A549 (cell line): ENCODE measurements around the gene ASNSD1. TPM values are rescaled to one million over a fixed set of nuclear protein-coding genes. Genes with fewer than 3 reads are reported as not detected.

Experiments
- ATAC-seq, 2 experiments: fragments of 200-7000 bp in 1 of 2; fragments of >200 bp in 1 of 2; cut with Nextera tagmentation in 1 of 2; cut with Tn5 transposase in 1 of 2; 3 replicates each; pipeline versions ENCODE4 v1.8.0 to v1.9.1; 2018 to 2020; ENCODE audit warnings: mild to moderate bottlenecking in 1 of 2, moderate library complexity in 1 of 2
- CTCF ChIA-PET: fragments of 300-600 bp; sonication (Branson Sonifier 250); formaldehyde crosslinking; extraction: SDS; loops from one replicate; lab custom pipeline; 2021; ENCODE audit warnings: antibody characterized with exemption, inconsistent platforms; lab: Yijun Ruan, JAX
- POLR2A ChIA-PET: fragments of 350-600 bp; formaldehyde crosslinking; extraction: SDS; loops from one replicate; lab custom pipeline; 2021; ENCODE audit warnings: antibody characterized with exemption, inconsistent platforms; lab: Yijun Ruan, JAX
- DNase-seq, 2 experiments: peaks; one replicate each; pipeline versions ENCODE4 v3.0.0 to v3.0.0-alpha.2; 2011 to 2016; ENCODE audit warnings: low read depth in 1 of 2, low spot score in 1 of 2
- FAIRE-seq: peaks from 2 replicates; lab custom pipeline; 2011; peaks lifted over from hg19 to GRCh38; lab: Jason Lieb, UNC
- H3K27ac ChIP-seq, 2 experiments: fragments of >200 bp; sonication (Bioruptor Twin); formaldehyde crosslinking; 3 replicates each; pipeline ENCODE4 v1.5.1; 2016 to 2017
- H3K4me1 ChIP-seq: fragments of >200 bp; sonication (Bioruptor Twin); formaldehyde crosslinking; 3 replicates; pipeline ENCODE4 v1.6.1; 2016
- H3K4me2 ChIP-seq: fragments of >200 bp; sonication (Bioruptor Twin); formaldehyde crosslinking; 3 replicates; pipeline ENCODE4 v1.6.1; 2016
- H3K4me3 ChIP-seq: fragments of >200 bp; sonication (Bioruptor Twin); formaldehyde crosslinking; 3 replicates; pipeline ENCODE4 v1.5.1; 2016
- H3K9me3 ChIP-seq: fragments of >200 bp; sonication (Bioruptor Twin); formaldehyde crosslinking; 3 replicates; pipeline ENCODE4 v1.6.1; 2016
- BHLHE40 ChIP-seq: IDR thresholded peaks from 2 replicates; pipeline ENCODE4 v1.6.1; 2012; ENCODE audit warnings: low read depth, low read length, inconsistent platforms
- CHD2 ChIP-seq: fragments of 150-350 bp; IDR thresholded peaks from 2 replicates; pipeline ENCODE4 v1.6.1; 2014; ENCODE audit warnings: low read length; ENCODE audit not compliant: partially characterized antibody
- CHD4 ChIP-seq: fragments of 200-600 bp; sonication (generic); IDR thresholded peaks from 2 replicates; pipeline ENCODE4 v1.6.1; 2016; ENCODE audit warnings: antibody characterized with exemption, mild to moderate bottlenecking, borderline replicate concordance
- EHMT2 ChIP-seq: fragments of 200-600 bp; sonication (generic); IDR thresholded peaks from 2 replicates; pipeline ENCODE4 v1.6.1; 2016; ENCODE audit warnings: antibody characterized with exemption, low read depth, mild to moderate bottlenecking, moderate library complexity
- GATA3 ChIP-seq: IDR thresholded peaks from 2 replicates; pipeline ENCODE4 v1.6.1; 2012; ENCODE audit warnings: borderline replicate concordance
- HEYL ChIP-seq: fragments of 250-450 bp; sonication (Bioruptor Pico); IDR thresholded peaks from 2 replicates; pipeline ENCODE4 v1.8.0; 2021; ENCODE audit warnings: mild to moderate bottlenecking, moderate library complexity
- JUNB ChIP-seq: fragments of >200 bp; sonication (Bioruptor Twin); formaldehyde crosslinking; IDR thresholded peaks from 2 replicates; pipeline ENCODE4 v1.6.1; 2016
- KDM5A ChIP-seq: fragments of 200-600 bp; sonication (generic); IDR thresholded peaks from 2 replicates; pipeline ENCODE4 v1.6.1; 2016; ENCODE audit warnings: antibody characterized with exemption, mild to moderate bottlenecking
- MAX ChIP-seq: IDR thresholded peaks from 2 replicates; pipeline ENCODE4 v1.6.1; 2012
- MAZ ChIP-seq: fragments of 150-350 bp; IDR thresholded peaks from 2 replicates; pipeline ENCODE4 v1.6.1; 2014; ENCODE audit warnings: antibody characterized with exemption, low read depth, low read length, borderline replicate concordance
- NR3C1 ChIP-seq: fragments of >200 bp; sonication (Bioruptor Twin); formaldehyde crosslinking; IDR thresholded peaks from 3 replicates; pipeline ENCODE4 v1.6.1; 2017
- PBX3 ChIP-seq: IDR thresholded peaks from 2 replicates; pipeline ENCODE4 v1.6.1; 2012
- RAD21 ChIP-seq, 2 experiments: fragments of >200 bp in 1 of 2; sonication (Bioruptor Twin) in 1 of 2; formaldehyde crosslinking in 1 of 2; IDR thresholded peaks in 1 of 2; conservative IDR thresholded peaks in 1 of 2; 2 replicates in 1 of 2; 3 replicates in 1 of 2; pipeline ENCODE4 v1.6.1; 2012 to 2018; ENCODE audit warnings: inconsistent platforms in 1 of 2
- RCOR1 ChIP-seq: fragments of 150-350 bp; IDR thresholded peaks from 2 replicates; pipeline ENCODE4 v1.6.1; 2014; ENCODE audit warnings: antibody characterized with exemption, low read length, low read depth
- RNF2 ChIP-seq: fragments of 200-600 bp; sonication (generic); IDR thresholded peaks from 2 replicates; pipeline ENCODE4 v1.6.1; 2016; ENCODE audit warnings: low read depth, mild to moderate bottlenecking, antibody characterized with exemption, moderate library complexity, borderline replicate concordance
- SMC3 ChIP-seq: fragments of >200 bp; sonication (Bioruptor Twin); formaldehyde crosslinking; IDR thresholded peaks from 3 replicates; pipeline ENCODE4 v1.6.1; 2018; ENCODE audit warnings: inconsistent platforms
- SREBF2 ChIP-seq: fragments of 450-650 bp; IDR thresholded peaks from 2 replicates; pipeline ENCODE4 v1.6.1; 2014; ENCODE audit warnings: mild to moderate bottlenecking, moderate library complexity
- TP53 ChIP-seq: fragments of 250-450 bp; sonication (Bioruptor Pico); IDR thresholded peaks from 2 replicates; pipeline ENCODE4 v1.5.0; 2021; ENCODE audit warnings: mild to moderate bottlenecking, moderate library complexity
- ZC3H11A ChIP-seq: fragments of 450-650 bp; IDR thresholded peaks from 2 replicates; pipeline ENCODE4 v1.6.1; 2014; ENCODE audit warnings: antibody characterized with exemption, mild to moderate bottlenecking
- ZNF302 ChIP-seq: fragments of 250-450 bp; sonication (Bioruptor Pico); IDR thresholded peaks from 2 replicates; pipeline ENCODE4 v1.9.0; 2021; ENCODE audit warnings: inconsistent platforms, mild to moderate bottlenecking, moderate library complexity
- WGBS: methylation state at CpG from one replicate; pipeline ENCODE4 v1.1.6; 2017; ENCODE audit errors: missing lambda C conversion rate; 5-methylcytosine and 5-hydroxymethylcytosine counted together
- polyA plus RNA-seq, 4 experiments: library from polyadenylated mRNA; depleted of rRNA in 3 of 4; stranded (reverse); fragments of >200 nt; fragmentation: RNase III in 1 of 4; extraction: RNeasy Plus Mini Kit Qiagen cat#74134 plus additional on column Dnase treatment in 1 of 4; gene quantifications; 2 replicates in 3 of 4; 3 replicates in 1 of 4; pipeline ENCODE4 v1.2.3, GENCODE V29; 2011 to 2017
- TF ChIP-seq, protein P1 (sequence below): fragments of 250-450 bp; sonication (Bioruptor Pico); IDR thresholded peaks from 2 replicates; pipeline ENCODE4 v1.5.0; 2021; ENCODE audit warnings: mild to moderate bottlenecking, moderate library complexity, borderline replicate concordance
- TF ChIP-seq, protein P2 (sequence below): IDR thresholded peaks from 2 replicates; pipeline ENCODE4 v1.6.1; 2012; ENCODE audit warnings: low read depth, borderline replicate concordance

Gene ASNSD1
- polyA plus RNA-seq, 2 of the 4 experiments (the other 2 are of a cell fraction) = 45.9 to 69.0 TPM

DNA sequence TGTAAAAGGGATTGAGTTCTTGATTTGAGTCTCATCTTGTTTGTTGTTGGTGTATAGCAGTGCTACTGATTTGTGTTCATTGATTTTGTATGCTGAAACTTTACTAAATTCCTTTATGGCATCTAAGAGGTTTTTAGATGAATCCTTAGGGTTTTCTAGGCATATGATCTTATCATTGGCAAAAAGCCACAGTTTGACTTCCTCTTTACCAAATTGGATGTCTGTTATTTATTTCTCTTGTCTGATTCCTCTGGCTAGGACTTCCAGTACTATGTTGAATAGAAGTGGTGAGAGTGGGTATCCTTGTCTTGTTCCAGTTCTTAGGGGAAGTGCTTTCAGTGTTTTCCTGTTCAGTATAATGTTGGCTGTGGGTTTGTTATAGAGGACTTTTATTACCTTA lies 18.0 kb downstream of the ASNSD1 start:
- no peak for ATAC-seq
- peaks cover 7% of the 10 kb centered on the region for H3K4me1 ChIP-seq
- TF ChIP-seq MAX (no peak), RNF2 (no peak), RAD21 (conservative IDR thresholded peaks at IDR 0.05 in 1 of 2, IDR thresholded peaks at IDR 0.05 in 1 of 2) (no peak), EHMT2 (no peak), NR3C1 (no peak), JUNB (no peak), SREBF2 (no peak), CHD4 (no peak), BHLHE40 (no peak), KDM5A (no peak)
- H3K9me3 ChIP-seq = peaks cover 10% of the 10 kb centered on the region
- CTCF ChIA-PET = no interaction called here
- POLR2A ChIA-PET = no interaction called here
- DNase-seq = no peak
- no peak for FAIRE-seq
- no peak overlapping the region for H3K27ac ChIP-seq
- H3K4me2 ChIP-seq = no peak overlapping the region
- H3K4me3 ChIP-seq = no peak overlapping the region

- DNase-seq = no peak
- Histone ChIP-seq H3K4me3 (no peak overlapping the region), H3K4me1 (no peaks in the 10 kb centered on the region), H3K9me3 (peaks cover 10% of the 10 kb centered on the region), H3K27ac (no peak overlapping the region), H3K4me2 (no peak overlapping the region)
- ChIA-PET POLR2A (no interaction called here), CTCF (interaction anchor here (0.7 to 2.7 kb wide), 3 partner anchors 15 to 19 kb away, joined by 3 to 13 read pairs (median 3); partner anchors contain the start of gene ASNSD1)
- FAIRE-seq = no peak
- WGBS = 63% methylated on average over 1 of the region's 1 CpG
- no peak for ATAC-seq
- no peak for TF ChIP-seq HEYL (CRISPR knock-in tag)
- TF ChIP-seq TP53 (CRISPR knock-in tag) = no peak
- no peak for TF ChIP-seq EHMT2
- no peak for TF ChIP-seq ZC3H11A
- TF ChIP-seq PBX3 = no peak
- no peak for TF ChIP-seq SMC3
- TF ChIP-seq, protein P1, sequence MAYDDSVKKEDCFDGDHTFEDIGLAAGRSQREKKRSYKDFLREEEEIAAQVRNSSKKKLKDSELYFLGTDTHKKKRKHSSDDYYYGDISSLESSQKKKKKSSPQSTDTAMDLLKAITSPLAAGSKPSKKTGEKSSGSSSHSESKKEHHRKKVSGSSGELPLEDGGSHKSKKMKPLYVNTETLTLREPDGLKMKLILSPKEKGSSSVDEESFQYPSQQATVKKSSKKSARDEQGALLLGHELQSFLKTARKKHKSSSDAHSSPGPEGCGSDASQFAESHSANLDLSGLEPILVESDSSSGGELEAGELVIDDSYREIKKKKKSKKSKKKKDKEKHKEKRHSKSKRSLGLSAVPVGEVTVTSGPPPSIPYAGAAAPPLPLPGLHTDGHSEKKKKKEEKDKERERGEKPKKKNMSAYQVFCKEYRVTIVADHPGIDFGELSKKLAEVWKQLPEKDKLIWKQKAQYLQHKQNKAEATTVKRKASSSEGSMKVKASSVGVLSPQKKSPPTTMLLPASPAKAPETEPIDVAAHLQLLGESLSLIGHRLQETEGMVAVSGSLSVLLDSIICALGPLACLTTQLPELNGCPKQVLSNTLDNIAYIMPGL (CRISPR knock-in tag) = no peak
- TF ChIP-seq MAZ = no peak
- TF ChIP-seq JUNB = no peak
- no peak for TF ChIP-seq RCOR1
- no peak for TF ChIP-seq MAX
- TF ChIP-seq, protein P2, sequence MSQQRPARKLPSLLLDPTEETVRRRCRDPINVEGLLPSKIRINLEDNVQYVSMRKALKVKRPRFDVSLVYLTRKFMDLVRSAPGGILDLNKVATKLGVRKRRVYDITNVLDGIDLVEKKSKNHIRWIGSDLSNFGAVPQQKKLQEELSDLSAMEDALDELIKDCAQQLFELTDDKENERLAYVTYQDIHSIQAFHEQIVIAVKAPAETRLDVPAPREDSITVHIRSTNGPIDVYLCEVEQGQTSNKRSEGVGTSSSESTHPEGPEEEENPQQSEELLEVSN = no peak
- no peak for TF ChIP-seq GATA3
- no peak for TF ChIP-seq CHD2
These were observed 19.9 kb downstream of the ASNSD1 start for GRCh38 chr2:189681203-189681602.

GRCh38 chr2:189681903-189682302 lies 20.6 kb downstream of the ASNSD1 start:
- no peak for ATAC-seq
- POLR2A ChIA-PET = no interaction called here
- Histone ChIP-seq H3K27ac (no peak overlapping the region), H3K4me3 (no peak overlapping the region)
- CTCF ChIA-PET = interaction anchor here (1.5 to 2.7 kb wide), 2 partner anchors 15 to 20 kb away, joined by 3 to 13 read pairs; partner anchors contain the start of gene ASNSD1
- TF ChIP-seq ZNF302 = no peak
- TF ChIP-seq, all 56 proteins: peak for 0
- Histone ChIP-seq H3K4me1 (no peaks in the 10 kb centered on the region), H3K4me2 (no peak overlapping the region), H3K9me3 (peaks cover 10% of the 10 kb centered on the region)
- DNase-seq (no peak), FAIRE-seq (no peak)
